Activated CD8-positive, alpha-beta memory T cell treated with anti-CD3 and anti-CD28 coated beads for 4 hours (primary cell): Measurements from ENCODE around the gene ZNF436.
"Not testable (repeated sequence)": the region's sequence is repeated elsewhere in the genome, so short reads cannot be mapped to it uniquely, and the experiment has no call there.

ENCODE experiments used
- DNase-seq, 2 donors: peaks; one replicate each; pipeline ENCODE4 v3.0.0-alpha.2; 2020; ENCODE audit warnings: low read depth in 2 of 2

The ZNF436 gene

DNA sequence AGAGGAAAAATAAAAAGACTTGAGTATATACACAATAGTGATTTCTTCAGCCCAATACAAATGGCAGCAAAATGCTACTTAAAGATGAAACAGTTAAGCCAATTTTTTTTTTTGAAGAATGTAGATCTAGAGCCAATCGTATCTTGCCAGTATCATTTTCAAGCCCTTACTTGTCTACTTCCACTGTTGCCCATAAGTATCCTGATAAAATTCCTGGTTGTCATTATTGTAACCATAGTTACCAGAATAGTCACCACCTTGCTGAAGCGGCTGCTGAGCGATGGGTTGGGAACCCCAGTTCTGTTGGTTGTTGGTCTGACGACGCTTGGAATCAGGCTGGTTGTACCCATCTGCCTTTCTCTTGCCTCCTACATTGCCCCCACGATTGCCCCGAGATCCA lies 59.4 kb downstream of the ZNF436 start:
- DNase-seq = not testable (repeated sequence)
